Dermis blood vessel endothelial cell (primary cell): ENCODE results near the gene HIC1. TPM values are rescaled to one million over a fixed set of nuclear protein-coding genes. Genes with fewer than 3 reads are reported as not detected.
A peak's percentile ranks its signal among the peaks of the same experiment; 100 is the strongest.

ENCODE experiments used
- DNase-seq: peaks from one replicate; pipeline ENCODE4 v3.0.0; 2010
- total RNA-seq: library from RNA; depleted of rRNA; stranded (reverse); fragments of >200 nt; gene quantifications from 2 replicates; pipeline ENCODE4 v1.2.3, GENCODE V29; 2014

HIC1 gene
- total RNA-seq, 1 donor from 2014 or later: 117 TPM

DNA sequence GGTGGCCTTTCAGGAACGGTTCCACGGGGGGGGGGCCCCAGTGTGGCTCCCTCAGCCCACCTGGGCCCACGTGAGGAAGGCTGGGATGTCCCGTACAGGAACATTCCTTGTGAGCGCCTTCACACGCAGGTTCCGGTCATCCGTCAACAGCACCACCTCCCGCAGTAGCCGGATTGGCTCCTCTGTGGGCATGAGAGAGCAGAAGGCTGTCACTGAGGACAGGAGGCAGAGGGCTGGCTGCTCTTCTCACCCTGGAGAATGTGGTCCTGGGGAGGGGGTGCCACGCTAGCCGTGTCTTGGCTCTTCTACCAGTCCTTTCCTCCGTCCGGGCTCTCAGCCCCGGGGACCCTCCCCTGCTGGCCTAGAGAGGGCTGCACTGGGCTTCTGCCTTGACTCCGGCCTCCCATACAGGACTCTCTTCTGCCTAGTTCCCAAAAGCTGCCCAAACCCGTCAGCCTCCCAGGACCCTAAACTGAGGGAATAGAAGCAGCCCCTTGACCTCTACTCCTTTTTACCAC is 6.6 kb downstream of the HIC1 start:
- DNase-seq: no peak

DNA sequence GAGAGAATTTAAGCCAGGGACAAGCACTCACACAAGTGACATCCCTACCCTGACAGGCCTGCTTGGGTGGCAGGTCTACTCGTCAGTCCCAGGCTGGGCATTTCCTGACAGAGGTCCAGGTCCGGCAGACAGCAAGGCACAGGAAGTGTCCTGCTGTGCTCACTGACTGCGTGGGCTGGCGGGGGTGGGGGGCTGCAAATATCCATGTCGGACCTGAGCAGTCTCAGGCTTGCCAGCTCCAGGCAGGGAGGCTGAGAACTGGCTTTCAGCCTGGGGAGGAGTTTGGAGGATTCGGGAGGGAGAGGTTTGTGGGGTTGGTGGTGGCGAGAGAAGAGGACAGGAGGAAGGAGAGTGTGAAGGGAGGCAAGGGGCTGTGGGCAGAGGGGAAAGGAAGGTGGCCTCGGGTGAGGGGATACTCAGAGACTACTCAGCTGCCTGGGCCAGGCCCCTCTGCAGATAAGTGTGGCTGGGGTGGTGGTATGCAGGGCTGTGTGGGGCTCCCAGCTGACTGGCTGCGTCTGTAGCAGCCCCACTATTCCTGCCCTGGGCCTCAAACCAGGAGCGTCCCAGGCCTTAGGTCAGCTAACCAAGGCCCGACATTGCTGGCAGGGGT is 7.8 kb downstream of the HIC1 start:
- DNase-seq: peak; percentile 57

DNA sequence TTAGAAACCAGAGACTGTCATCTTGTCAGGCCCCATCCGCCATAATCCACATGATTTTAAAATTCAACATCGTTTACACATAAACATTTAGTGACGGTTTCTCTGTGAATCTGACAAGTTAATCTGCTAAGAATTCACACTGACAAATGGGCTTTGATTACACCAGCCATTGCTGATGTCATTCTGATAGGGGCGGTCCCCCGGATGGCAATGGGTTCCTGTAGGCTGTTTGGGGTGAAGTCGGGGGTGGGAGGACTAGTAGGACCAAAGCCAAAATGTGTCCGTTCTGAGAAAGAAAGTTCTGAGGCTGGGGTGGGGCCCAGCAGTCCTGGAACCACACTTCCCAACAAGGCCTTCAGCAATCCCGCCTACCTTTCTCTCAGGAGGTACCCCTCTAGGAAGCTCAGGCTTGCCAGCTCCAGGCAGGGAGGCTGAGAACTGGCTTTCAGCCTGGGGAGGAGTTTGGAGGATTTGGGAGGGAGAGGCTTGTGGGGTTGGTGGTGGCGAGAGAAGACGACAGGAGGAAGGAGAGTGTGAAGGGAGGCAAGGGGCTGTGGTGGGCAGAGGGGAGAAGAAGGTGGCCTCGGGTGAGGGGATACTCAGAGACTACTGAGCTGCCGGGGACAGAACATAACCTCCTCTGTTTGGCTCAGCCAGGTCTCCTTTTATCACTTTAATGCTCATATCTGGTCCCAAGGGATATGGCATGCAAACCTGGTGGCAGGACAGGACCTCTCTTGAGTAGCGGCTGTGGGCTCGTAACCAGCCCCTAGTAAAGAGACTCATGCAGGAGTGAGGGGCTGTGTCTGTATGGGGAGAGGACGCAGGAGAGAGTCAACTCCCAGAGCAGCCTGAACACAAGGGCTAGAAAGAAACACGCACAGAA is 8.6 kb downstream of the HIC1 start:
- no peak for DNase-seq

DNA sequence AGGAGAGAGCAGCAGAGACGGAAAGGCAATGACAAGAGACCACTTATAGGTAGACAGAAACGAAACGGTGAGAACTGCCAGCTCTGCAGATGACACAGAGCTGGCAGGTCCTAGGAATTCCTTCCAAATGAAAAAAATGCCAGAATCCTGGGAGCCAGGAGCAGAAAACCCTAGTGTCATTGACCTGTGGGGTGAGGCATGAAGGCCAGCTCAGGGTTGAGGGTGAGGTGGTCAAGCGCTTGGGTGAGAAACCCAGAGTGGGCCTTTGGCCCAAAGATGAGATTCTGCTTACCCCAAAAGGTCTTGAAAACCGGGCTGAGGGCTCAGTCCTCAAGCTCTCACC is 9.2 kb downstream of the HIC1 start:
- DNase-seq: no peak

DNA sequence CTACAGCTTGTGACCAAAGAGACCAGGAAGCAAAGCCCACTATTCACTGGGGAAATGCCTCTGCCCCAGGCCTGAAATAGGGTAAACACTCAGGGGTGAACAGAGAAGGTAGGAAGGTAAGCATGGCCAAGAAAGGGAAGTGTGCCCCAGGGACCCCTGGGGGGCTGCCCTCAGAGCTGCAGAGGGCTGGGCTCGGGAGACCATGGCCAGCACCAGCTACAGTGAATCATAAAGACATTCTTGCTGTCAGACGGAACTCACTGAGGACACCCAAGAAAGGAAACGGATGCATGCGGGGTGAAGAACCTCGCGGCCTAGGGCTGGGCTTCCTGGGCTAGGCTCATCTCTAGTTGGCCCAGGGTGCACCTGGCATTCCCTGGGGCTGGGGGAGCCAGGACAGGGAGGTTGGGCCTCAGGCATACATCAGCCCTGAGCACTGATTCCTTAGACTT is 9.6 kb downstream of the HIC1 start:
- no peak for DNase-seq

DNA sequence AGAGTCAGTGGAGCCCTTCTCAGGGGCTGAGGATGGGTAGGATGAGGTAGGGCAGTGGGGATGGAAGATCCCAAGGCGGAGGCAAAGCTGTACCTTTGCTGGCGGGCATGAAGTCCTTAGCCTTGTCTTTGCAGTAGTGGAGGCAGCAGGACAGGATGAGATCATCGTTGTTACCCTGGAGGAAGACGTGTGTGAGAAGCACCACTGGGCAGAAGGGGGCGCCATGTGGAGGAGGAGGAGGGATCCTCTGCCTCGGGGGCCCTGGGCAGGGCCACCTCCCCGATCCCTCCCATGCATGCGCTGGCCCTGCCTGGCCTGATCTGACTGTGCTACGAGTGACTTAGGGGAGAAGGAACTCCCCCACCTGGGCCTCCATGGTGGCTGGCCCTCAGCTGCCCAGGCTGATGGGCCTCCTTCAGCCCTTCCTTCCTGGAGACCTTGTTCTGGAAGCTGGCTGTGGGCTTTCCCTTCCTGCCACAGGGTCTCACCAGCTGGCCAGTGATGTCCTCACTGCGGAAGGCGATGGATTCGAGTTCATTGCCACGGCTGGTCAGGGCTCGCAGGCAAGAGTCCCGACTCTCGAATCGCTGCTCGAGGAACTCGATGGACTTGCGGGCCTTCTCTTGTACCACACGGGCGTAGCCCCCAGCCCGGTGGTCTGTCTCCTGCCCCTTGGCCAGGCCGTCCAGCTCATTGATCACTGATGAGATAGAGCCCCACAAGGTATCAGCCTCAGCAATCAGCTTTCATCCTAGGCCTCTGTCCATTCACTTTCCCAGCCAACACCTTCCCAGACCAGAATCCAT is 10.3 kb downstream of the HIC1 start:
- peak; percentile 92 for DNase-seq

DNA sequence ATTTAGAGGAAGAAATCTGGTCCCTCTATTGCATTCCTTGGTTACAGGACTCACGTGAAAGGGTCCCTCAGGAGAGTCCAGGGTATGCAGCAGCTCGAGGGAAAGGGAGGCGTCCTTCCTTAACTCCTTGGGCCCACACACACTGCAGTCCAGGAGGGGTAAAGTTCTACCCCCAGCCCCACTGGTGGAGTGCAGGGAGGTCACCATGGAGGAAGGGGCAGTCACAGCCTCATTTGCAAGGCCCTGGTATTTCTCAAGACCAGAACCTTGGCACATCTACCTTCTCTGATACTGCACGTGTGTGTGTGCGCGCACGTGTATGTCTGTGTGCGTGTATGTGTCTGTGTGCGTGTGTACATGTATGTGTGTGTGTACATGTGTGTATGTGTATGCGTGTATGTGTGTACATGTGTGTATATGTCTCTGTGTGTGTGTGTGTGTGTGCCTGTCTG is 11.1 kb downstream of the HIC1 start:
- no peak for DNase-seq

DNA sequence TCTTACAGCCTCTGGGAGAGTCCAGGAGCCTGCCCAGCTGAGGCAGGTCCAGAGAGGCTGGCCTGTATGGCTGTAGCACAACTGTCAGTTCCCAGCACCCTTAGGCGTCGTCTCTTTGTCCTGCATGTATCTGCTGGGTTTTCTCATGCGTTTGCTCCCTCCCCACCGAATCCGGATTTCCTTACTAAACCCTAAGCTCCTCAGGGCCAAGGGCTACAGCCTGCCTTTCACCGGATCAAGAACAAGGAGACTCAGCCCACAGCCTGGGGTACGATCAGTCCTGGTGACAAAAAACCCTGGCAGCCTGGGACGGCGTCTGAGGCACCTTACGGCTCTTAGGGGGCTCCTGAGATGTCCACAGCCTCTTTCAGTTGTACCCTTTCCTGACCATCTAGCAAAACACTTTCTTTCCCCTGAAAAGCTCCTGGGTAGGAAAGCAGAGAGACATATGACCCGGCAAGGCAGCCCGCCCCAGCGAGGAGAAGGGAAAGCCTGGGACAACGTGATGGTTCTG is 12.2 kb downstream of the HIC1 start:
- DNase-seq: peak; percentile 51

DNA sequence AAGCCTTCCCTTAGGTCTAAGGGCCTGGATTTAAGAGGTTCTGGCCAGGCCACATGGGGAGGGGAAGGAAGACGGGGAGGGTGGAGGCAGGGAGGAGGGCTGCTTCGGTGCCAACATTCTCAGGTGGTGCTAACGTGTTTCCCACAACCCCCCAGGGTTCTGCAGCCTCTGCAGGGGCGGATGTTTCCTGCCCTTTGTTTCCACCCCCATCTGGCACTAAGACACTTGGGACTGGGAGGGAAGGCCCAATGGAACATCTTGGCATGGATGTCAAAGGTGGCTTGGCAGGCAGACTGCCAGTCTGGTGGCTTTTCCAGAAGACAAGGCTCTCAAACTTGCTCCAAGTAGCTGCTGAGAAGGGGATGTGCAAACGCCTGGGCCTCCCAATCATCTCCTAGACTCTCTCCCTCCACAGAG is 12.7 kb downstream of the HIC1 start:
- DNase-seq: peak; percentile 89

DNA sequence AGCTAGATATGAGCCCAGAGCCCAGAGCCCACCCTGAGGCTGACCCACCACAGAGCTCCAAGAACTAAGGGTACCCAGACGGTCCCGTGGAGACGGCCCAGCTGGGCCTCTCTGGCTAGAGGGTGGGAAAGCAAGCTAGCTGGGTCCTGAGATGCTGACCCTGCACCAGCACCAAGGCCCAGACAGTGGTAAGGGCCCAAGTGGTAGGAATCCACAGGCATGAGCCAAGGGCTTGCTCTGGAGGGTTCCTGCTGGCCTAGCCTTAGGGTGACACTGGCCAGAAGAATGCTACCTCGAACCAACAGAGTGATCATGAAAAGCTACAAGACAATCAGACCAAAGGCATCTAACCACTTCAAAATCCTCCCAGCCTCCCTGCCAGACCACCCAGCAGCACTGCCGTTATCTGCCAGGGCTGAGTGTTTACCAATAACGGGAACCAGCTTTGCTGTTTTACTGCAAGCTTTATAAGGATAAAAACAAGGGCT is 13.2 kb downstream of the HIC1 start:
- no peak for DNase-seq

DNA sequence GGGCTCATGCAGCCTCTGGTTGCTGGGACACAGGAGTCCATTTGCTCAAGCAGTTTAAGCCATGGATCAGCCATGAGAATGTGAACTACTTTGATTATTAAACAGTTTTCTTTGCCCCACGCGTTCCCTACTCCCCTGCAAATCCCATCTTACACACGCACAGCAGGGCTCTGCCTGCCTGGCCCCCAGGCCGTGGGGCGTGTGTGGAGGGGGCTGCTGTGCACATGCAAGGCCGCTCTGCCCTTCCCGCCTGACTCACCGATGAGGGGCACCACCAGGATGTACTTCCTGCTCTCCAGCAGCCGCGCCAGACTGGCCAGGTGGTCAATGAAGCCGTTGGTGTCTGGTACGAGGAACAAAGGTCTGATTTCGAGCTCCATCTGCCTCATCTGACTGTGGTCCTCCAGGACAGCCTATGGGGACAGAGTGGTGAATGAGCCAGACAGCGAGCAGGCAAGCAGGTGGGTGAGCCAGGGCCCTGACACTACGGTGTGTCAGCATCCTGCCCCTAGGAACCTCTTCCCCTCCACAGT is 13.7 kb downstream of the HIC1 start:
- DNase-seq: peak; percentile 83

DNA sequence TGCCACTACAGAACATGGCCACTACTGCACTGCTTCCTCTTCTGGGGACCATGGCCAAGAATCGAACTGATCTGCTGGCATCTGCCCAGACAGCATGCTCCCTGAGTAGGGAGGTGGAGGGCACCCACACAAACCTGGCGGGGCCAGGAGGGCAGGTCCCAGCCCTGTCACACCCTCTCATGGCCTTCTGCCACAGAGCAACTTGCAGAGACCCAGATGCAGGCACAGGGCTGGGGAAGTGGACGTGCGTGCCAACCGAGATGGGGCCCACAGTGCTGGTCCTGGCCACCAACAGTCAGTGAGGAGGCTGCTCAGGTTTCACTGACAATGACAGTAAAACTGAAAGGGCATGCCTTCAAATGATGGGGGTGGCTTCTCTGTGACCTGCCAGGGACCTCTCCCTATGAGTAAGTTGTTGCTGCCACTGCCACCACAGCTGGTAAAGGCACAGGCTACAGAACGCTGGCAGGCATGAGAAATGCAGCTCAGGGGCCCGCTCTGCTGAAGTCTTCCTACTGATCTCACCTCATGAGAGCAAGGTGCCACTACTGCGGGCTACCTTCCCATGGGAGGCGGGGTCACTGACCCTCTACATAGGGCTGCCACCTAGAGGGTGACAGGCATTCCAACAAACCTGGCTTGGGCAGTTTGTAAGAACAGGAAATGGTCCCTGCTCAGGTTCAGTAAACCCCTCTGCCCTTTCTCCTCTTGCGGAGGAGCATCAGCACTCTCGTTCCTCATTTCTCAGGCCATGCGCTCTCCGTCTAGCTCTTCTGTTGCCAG is 15.5 kb downstream of the HIC1 start:
- DNase-seq: no peak

DNA sequence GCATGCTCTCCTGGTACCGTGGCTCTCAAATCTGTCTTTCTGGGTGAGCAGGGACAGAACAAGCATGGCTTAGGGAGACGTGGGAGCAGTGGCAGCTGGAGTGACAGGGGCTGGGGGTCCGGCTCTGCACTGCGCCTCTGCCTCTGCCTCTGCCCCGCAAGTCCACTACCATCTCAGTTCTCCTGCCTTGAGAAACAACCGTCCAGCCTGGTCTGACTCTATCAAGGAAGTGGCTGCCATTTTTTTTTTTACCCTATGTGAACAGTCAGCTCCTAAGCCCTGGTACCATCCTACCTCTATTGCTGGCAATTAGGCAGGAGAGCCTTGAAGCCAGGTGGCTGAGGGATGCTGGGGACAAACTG is 16.1 kb downstream of the HIC1 start:
- DNase-seq: no peak

DNA sequence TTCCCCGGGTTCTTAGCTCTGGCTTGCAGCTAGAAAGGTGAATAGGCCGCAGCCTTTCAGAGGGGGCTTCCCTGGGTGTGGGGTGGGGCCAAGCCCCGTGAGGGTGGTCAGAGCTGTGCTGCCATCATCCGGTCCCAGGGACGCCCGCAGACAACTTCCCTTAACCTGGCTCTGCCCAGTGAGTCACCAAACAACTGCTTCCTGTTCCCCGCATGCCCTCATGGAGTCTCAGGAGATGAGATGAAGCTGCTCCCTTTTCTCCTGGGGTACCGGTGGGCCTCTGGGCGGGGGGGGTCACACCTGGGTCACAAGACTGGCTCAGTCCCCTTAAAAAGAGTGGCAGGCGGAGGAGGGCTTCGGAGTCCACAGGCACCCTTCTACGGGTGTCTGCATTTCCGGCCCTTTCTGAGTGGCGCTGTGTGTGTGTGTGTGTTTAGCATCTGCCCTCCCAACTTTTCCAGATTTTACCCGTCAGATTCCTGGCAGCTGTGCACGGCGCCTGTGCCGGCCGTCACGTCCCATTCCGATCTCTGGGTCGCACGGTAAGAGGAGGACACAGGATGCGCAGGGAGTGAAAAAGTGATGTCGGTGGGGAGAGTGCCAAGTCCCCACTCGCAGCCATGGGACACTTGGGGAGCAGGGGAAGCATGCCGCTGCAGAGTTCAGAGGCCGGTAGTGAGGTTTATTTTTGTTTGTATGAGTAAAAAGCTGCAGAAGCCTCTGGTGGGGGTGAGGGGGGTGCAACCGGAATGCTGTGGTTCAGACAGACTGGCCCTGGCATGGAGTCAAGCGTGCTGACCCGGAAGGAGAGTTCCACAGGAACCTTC is 16.8 kb downstream of the HIC1 start:
- peak; percentile 83 for DNase-seq

DNA sequence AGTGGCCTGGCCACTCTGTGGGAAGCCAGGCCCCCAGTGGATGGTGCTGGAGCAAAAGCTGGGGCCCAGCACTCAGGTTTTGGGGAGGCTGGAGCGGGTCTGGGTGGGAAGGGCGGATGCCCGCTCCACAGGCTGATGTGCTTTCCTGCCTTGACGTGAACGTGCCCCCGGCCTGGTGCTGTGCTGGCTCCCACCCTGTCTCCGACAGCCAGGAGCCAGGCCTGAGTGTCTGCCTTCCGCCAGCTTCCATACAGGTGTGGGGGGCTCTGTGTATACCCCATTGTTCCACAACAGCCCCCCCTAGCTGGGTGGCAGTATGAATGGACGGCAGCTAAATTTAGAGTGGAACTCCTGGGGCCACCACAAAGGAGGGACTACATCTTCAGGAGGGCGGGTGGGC is 20.0 kb downstream of the HIC1 start:
- no peak for DNase-seq

DNA sequence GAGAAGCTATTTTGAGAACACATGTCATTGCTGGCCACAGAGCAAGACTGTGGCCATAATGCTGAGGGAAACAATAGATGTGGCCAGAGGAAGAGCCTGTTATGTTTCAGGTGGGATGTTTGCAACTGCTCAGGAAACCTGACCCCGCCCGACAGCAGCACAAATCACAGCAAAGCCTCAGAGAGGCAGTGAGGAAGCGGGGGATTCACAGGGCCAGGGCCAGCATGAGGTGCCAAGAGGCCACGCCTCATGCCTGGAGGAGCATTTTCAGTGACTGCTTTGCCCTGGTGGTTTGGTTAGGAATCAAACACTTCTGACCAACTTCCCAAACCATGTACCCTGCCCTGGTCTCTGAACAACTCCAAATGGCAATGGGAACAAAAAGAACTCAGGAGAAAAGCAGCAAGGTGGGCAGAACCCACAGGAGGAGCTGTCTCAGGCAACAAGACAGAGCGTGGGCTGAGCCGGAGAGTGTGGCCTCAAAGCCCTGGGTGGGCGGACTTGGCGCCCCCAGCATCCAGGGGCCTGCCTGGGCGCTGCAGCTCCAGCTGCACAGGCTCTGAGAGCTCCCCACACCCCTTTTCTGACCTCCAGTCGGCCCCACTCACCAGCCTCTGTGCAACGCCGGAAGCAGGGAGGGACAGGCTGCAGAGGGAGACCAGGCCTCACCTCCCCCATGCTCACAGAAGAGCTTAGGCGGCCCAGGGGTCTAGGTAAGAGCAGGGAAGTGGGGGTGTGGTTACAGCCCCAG is 20.6 kb downstream of the HIC1 start:
- no peak for DNase-seq

DNA sequence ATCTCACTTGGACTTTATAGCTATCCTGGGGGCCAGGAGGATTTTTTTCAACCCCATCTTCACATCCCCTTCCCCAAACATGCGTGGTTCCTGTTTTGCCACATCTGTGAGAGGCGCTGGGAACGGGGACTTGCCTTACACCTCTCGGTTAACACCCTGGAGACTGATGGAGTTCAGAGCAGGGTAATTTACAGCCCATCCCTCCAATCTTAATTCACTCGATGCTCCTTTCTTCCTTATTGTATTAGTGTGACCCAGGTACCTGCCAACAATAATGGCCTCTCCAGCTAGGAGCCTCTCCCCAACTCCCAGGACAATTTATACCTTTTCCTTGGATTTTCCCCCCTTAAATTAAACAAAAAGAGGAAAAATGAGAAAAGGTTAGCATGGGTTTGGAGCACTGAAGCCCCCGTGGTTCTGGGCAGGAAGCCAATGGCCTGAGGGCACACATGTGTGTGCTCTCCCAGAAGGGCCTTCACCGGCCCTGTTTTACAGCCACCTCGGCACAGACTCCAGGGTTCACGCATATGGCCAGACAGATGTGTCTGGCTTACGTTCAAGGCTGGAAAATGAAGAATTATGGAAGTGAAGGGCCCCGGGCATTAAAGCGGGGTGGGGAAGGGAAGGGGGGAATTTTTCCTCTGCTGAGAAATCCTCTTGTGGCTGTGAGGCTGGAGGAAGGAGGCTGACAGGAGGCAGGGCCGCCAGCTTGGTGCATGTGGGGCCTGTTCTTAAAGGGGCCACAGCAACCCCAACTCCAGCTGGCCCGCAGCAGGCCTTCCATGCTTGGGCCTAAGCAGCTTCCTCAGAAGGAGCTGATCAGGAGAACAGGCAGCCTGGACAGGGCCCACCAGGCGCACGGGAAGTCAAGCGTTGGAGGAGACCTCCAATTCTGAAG is 21.4 kb downstream of the HIC1 start:
- no peak for DNase-seq

DNA sequence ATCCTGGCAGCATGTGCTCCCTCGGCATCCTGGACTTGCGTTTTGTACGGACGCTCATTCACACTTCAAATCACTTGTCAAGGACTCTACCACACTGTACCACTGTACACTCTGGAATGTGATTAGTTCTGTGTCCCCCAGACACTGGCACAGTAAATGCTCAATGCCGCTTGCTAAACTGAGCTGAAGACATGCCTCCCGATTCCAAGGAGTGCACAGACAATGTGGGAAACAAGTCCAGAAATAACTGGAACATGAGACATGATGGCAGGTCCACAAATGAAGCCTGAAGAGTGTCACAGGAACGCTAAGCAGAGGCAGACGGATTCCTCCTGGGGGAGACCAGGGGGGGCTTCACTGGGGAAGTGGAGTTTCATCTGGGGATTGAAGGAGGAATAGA is 22.1 kb downstream of the HIC1 start:
- no peak for DNase-seq

DNA sequence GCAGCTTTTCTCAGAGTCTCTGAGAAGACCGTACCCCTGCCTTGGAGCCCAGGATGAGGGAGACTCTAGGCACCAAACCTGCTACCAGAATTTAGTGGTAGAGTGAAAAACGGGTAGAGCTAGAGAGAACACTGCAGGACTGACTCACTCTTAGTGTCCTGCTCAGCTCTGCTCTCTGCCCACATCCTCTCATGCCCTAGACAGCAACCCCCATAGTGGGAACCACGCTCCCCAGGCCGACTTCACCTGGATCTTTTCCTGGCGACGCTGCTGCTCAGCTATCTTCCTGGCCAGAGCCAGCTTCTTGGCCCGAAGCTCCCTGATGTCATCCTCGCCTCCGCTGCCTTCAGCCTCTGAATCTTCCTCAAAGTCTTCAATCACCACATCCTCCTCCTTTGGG is 26.7 kb downstream of the HIC1 start:
- DNase-seq: no peak
